AG08395 (cell line): Measurements from ENCODE around the gene CFL2.
A peak's percentile ranks its signal among the peaks of the same experiment; 100 is the strongest.
"Not testable (repeated sequence)": the region's sequence is repeated elsewhere in the genome, so short reads cannot be mapped to it uniquely, and the experiment has no call there.

Experiments
- DNase-seq: peaks from one replicate; pipeline ENCODE4 v3.0.0; 2012; ENCODE audit warnings: mixed read lengths, low spot score

The CFL2 gene

GRCh38 chr14:34714320-34715126, at the start of gene CFL2:
Gene CFL2 (minus strand): TSS chr14:34714593. CDS start chr14:34714540, 53 bp downstream.
- DNase-seq = peak; percentile 93

GRCh38 chr14:34755215-34755614, 40.8 kb upstream of the CFL2 start:
- no peak for DNase-seq

- no peak for DNase-seq
Measured at GRCh38 chr14:34754687-34755086, 40.3 kb upstream of the CFL2 start.

- DNase-seq = peak; percentile 56
Measured at GRCh38 chr14:34750670-34751069, 36.3 kb upstream of the CFL2 start.

GRCh38 chr14:34750233-34750632, 35.8 kb upstream of the CFL2 start:
- DNase-seq = no peak

DNA sequence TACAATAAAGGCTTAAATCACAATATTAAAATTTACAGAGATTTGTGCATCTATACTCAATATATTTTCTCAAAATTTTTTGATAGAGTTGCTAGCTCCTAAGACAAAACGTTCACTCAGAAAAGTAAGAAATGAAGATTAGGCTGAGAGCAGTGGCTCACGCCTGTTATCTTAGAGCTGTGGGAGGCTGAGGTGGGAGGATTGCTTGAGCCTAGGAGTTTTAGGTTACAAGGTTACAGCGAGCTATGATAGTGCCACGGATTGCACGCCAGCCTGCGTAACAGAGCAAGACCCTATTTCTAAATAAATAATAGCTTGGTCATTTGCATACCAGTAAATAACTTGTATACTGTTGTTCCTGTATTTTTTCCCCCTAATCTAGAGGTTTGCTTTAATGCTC, 35.0 kb upstream of the CFL2 start:
- DNase-seq = no peak

DNA sequence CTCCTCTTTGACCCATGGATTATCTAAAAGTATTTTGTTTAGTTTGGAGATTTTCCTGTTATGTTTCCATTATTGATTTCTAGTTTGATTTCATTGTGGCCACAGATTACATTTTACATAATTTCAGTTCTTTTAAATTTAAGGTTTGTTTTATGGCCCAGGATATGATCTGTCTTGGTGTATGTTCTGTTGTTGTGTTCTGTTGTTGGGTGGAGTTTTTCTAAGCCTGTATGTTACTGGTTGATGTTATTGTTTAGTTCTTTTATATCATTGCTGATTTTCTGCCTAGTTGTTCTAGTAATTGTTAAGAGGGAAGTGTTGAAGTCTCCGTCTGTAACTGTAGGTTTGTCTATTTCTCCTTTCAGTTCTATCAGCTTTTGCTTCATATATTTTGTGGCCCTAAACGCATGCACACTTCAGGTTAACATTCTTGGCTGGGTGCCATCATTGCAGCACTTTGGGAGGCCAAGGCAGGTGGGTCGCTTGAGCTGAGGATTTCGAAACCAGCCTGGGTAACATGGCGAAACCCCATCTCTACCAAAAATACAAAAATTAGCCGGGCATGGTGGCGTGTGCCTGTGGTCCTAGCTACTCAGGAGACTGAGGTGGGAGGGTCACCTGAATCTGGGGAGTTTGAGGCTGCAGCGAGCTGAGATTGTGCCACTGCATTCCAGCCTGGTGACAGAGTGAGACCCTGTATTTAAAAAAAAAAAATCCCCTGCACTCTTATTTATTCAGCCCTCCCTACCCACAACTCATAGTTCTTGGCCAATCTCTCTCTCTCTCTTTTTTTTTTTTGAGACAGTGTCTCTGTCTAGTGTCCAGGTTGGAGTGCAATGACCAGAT, 28.1 kb upstream of the CFL2 start:
- DNase-seq = no peak

- DNase-seq = no peak
Measured at GRCh38 chr14:34741840-34742239, 27.4 kb upstream of the CFL2 start.

DNA sequence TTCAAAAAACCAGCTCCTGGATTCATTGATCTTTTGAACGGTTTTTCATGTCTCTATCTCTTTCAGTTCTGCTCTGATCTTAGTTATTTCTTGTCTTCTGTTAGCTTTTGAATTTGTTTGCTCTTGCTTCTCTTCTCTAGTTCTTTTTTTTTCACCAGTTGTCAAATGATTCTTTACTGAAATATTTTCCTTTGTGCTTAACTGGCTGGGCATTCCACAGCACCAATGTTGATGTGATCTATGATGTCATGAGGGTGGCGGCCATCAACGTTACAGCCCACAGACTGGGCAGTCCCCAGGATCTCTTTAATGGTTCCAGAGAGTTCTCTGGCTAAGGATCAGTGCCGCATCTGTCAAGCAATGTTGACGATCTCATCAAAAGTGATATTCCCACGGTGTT, 25.7 kb upstream of the CFL2 start:
- peak; percentile 20 for DNase-seq

DNA sequence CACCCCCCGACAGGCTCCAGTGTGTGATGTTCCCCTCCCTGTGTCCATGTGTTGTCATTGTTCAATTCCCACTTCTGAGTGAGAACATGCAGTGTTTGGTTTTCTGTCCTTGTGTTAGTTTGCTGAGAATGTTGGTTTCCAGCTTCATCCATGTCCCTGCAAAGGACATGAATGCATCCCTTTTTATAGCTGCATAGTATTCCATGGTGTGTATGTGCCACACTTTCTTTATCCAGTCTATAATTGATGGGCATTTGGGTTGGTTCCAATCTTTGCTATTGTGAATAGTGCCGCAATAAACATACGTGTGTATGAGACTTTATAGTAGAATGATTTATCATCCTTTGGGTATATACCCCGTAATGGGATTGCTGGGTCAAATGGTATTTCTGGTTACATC, 22.7 kb upstream of the CFL2 start:
- DNase-seq = not testable (repeated sequence)

DNA sequence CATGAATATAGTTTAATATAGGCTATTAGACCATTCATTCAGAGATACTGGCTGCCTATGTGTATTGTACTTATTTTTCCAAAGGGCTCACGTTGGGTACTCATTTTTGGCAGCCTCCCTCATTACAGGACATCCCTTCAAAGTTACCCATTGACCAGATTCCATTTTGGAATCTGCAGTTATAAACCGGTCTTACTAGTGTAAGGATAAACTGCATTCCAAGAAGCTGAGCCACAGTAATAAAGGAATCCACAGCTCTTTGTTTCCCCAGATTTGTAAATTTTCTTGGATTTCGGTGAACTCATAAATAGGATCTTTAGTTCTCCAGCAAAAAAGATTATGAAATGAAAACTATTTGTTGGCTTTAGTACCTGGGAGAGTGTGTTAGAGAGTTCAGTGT, 18.9 kb upstream of the CFL2 start:
- DNase-seq = peak; percentile 38

DNA sequence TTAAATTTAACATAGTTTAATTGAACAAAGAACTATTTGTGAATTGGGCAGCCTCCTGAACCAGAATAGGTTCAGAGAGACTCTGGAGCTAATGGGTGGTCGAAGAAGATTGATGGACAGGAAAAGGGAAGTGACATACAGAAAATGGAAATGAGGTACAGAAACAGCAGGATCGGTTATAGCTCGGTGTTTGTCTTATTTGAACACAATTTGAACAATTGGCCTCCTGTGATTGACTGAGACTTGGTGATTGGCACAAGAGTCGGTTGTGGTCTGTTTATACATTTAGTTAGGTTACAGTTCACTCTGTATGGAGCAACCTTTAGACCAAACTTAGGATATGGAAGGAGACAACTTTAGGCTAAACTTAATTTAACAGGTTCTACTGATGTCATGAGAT, 18.4 kb upstream of the CFL2 start:
- DNase-seq = no peak

DNA sequence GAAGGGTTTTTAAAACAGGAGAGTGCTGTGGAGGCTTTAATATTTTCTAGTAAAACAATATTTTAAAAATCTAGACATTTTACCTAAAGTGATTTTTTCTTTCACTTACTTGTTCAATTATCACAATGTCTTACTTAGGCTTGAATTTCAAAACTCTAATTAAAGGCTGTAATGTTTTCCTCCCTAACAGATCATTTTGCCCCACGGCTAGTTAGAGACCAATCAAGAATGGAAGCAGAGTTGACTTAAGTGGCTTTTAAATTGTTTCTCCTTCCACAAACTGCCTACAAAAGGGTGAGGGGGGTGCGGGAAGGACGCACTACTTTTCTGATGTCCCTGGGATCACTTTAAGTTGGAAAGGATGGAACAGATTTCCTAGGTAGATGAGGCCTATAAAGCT, 9.5 kb upstream of the CFL2 start:
- DNase-seq = no peak

- DNase-seq = peak; percentile 79
Measured at GRCh38 chr14:34722723-34723545, 8.5 kb upstream of the CFL2 start.

GRCh38 chr14:34721129-34721528, 6.7 kb upstream of the CFL2 start:
- DNase-seq = no peak

GRCh38 chr14:34718750-34719304, 4.4 kb upstream of the CFL2 start:
- peak; percentile 62 for DNase-seq

DNA sequence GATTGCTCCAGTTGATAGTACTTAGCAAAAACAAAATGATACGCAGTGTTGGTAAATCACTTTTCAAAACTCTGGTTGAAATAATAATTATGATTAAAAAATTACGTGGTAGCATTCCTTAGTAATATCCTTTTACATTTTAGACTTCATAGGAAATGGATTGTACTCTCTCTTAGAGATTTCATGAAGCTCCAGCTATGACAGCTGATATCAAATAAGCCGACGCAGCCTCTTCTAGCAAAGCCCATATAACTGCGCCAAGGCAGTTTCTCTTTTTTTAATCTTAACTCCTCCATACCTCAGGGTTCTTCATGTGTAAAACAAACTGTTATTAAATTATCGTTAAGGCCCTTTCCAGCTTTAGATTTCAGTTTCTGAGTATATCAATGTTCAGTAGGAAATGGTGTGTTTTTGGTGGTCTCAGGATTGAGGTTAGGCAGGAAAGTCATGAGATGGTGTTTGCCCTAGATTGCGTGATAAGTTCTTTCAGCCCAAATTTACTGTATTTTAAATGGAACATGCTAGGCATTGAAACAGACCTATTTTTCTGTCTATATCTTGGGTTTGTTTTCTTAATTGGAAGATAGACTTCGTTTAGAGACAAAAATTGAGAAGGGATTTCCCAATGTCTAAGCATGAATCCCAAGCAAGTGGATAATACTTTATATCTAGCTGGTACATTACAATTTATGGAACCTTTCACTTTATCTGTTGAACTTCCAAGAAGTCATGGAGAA, 902 bp upstream of the CFL2 start:
- no peak for DNase-seq

GRCh38 chr14:34713681-34714319, 593 bp downstream of the CFL2 start:
- peak; percentile 56 for DNase-seq

DNA sequence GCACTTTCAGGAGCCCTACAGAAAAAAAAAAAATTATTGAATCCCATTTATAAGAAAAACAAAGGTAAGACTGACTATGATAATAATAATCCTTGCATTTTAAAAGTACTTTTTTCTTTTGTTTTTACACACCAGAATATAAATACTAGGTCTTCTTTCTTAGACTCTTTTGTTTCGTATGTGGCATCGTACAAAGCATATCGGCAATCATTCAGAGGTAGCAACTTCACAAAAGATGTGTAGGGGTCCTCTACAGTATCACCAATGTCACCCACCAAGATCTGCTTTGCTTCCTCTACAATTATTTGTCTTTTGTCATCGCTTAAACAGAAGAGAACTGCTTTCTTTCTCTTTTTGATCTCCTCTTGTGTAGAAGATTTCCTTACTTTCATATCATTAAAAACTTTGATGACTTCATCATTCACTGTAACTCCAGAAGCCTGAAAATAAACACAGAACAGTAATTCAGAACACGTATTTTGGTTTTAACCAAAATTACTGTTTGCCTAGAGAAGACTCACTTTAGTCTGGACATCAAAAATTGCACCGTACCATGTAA, 1.2 kb downstream of the CFL2 start:
- no peak for DNase-seq
